ENCODE data around the gene STOML2. TPM values are rescaled to one million over a fixed set of nuclear protein-coding genes. Genes with fewer than 3 reads are reported as not detected.

The STOML2 gene
- total and polyA plus RNA-seq, 9 of the 15 experiments (the other 6 are each of a cell fraction or from before 2014, with no cell fraction given), result 110 to 220 (median 174) TPM

DNA sequence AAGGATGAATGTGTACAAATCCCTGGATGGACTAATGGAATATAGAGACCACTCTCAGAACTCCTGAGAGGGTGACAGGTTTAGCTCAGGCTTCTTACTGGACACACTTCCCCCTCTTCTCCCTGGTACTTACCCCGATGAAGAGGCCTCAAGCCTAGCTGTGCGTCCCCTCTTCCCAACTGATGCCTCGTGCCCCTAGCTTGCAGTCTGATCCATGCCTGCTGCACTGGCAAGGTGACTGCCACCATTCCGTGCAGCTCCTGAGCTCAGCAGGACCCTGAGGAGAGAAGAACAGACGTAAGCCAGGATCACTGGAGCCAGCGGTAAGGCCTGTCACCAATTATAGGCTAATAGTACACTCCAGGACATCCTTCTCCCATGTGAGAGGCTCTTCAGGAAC lies 5.5 kb upstream of the STOML2 start (continued):
- TF ChIP-seq SREBF1 (IDR thresholded peaks at IDR 0.05; ENCODE audit: borderline replicate concordance, low read depth, low read length) (no peak), ZNF277 (CRISPR knock-in tag; IDR thresholded peaks at IDR 0.05; ENCODE audit: borderline replicate concordance) (no peak)

DNA sequence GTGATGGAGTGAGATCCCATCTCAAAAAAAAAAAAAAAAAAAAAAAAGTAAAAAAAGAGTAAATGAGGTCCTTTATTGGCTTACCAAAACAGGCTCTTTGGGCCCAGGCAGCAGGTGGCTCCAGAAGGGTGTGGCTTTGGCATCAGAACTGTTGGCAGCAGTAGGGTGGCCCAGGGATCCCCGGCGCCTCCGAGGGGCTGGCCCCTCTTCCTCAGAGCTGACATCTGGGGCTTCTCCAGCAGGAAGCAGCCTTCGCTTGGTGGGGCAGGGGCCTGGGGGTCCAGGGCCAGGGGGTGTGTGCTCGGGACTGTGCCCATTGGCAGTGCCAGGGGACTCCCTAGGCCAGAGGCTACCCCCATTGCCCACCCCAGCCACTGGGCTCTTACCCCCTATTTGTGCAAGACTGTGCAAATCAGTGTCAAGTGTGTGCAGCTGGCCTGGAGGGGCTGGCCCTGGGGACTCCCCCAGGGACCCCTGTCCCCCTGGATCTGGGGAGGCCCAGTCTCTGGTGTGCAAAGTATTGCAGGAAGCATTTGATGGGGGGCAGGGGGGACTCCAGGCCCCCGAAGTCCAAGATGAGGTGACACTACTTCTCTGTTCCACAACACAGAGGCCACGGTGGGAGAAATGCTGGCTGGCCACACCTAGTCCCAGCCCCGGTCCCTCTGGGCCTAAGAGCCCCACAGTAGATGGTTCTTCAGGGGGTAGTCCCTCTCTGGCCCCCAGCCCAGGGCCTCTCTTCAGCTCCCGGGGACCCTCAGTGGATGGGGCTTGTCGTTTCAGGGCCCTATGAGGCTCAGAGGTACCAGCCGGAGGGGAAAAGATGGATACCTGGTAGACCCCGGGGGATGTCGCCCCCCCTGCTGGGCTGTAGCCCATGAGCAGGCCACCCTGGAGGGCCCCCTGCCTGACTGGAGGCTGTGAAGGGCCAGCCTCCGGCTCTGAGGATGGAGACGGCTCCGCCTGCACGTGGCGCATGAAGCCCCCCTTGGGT lies 4.7 kb upstream of the STOML2 start:
- Histone ChIP-seq H3K9ac (ENCODE audit: insufficient read depth in 1 of 2, low read depth in 2 of 2, low read length in 2 of 2) (0 out of 4 replicates have a peak overlapping the region, but pooled peaks of 1 of the 2 experiments have one; percentile 8), H3K36me3 (ENCODE audit: control insufficient read depth, insufficient read depth, low read length) (peaks cover 28% of the 10 kb centered on the region; the same call in 2 of the 3 replicates), H3K9me3 (replicated peaks; ENCODE audit: control insufficient read depth, insufficient read depth, low read depth, low read length) (no peaks in the 10 kb centered on the region), H3K4me2 (ENCODE audit: insufficient read depth, low read length) (no peak overlapping the region), H4K20me1 (replicated peaks; ENCODE audit: control insufficient read depth, insufficient read depth, low read length) (no peaks in the 10 kb centered on the region), H3K27me3 (ENCODE audit: control insufficient read depth in 2 of 2, insufficient read depth in 2 of 2, low read length in 2 of 2) (no peaks in the 10 kb centered on the region), H3K9me1 (ENCODE audit: control insufficient read depth, insufficient read depth, low read length) (no peaks in the 10 kb centered on the region), H2AFZ (ENCODE audit: low read depth, low read length) (no peak overlapping the region), H3K4me1 (replicated peaks in 1 of 2; ENCODE audit: control insufficient read depth in 2 of 2, insufficient read depth in 2 of 2, low read length in 2 of 2) (peaks cover 38 to 40% of the 10 kb centered on the region in 2 experiments), H3K27ac (ENCODE audit: extremely low read depth, low read depth, low read length) (no peak overlapping the region), H3K79me2 (ENCODE audit: control insufficient read depth, insufficient read depth, low read length) (peaks cover 31% of the 10 kb centered on the region), H3K4me3 (no peak overlapping the region)
- WGBS (ENCODE audit: insufficient coverage, low coverage, missing lambda C conversion rate), result 75% methylated on average over 11 of the region's 18 CpGs
- TF ChIP-seq IRF2 (CRISPR knock-in tag; IDR thresholded peaks at IDR 0.05), result no peak
- no peak for TF ChIP-seq SMAD1 (IDR thresholded peaks at IDR 0.05; ENCODE audit: low read depth, low read length, partially characterized antibody)
- TF ChIP-seq SP1 (CRISPR knock-in tag; IDR thresholded peaks at IDR 0.05), result no peak
- TF ChIP-seq FOXJ3 (CRISPR knock-in tag; IDR thresholded peaks at IDR 0.05), result no peak
- TF ChIP-seq ZNF740 (CRISPR knock-in tag; IDR thresholded peaks at IDR 0.05), result no peak
- no peak for TF ChIP-seq ZNF740 (tag; IDR thresholded peaks at IDR 0.05)
- TF ChIP-seq CHCHD3 (CRISPR knock-in tag; IDR thresholded peaks at IDR 0.05), result no peak
- TF ChIP-seq ZFP30 (CRISPR knock-in tag; IDR thresholded peaks at IDR 0.05; ENCODE audit: borderline replicate concordance), result no peak
- TF ChIP-seq GTF3C2 (IDR thresholded peaks at IDR 0.05; ENCODE audit: borderline replicate concordance, extremely low read depth, insufficient read length), result no peak
- no peak for TF ChIP-seq ZKSCAN3 (CRISPR knock-in tag; IDR thresholded peaks at IDR 0.05)
- no peak for TF ChIP-seq MAFF (IDR thresholded peaks at IDR 0.05; ENCODE audit: low read length)
- DNase-seq (ENCODE audit: extremely low read depth in 1 of 4, low spot score in 3 of 4), result no peak
- ChIA-PET CTCF (ENCODE audit: low intra/inter-chr PET ratio) (no interaction called here), POLR2A (interaction anchor here (1.3 kb wide), 1 partner anchor 208 kb away, joined by 3 read pairs; no protein-coding TSS in a partner anchor)
- no peak for FAIRE-seq
- intact Hi-C loops (cut with micrococcal nuclease) (no loop called here), in situ Hi-C loops (cut with MboI) (no loop called here)
- BruUV-seq (replicated peaks), result no TSS peak
- no peak for ATAC-seq
